ENCODE data around the gene PIWIL1.

DNA sequence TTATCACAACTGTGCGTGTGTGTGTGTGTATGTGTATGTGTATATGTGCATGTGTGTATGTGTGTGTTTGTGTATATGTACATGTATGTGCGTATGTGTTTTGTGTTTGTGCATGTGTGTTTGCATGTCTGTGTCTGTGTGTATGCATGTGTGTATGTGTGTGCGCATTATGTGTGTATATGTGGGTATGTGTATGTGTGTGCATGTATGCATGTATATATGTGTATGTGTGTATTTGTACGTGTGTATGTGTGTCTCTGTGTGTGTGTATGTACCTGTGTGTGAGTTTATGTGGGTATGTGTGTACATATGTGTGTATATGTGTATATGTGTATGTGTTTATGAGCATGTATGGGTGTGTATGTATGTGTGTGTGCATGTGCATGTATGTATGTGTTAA, 37.6 kb upstream of the PIWIL1 start:
- TF ChIP-seq, protein P1, sequence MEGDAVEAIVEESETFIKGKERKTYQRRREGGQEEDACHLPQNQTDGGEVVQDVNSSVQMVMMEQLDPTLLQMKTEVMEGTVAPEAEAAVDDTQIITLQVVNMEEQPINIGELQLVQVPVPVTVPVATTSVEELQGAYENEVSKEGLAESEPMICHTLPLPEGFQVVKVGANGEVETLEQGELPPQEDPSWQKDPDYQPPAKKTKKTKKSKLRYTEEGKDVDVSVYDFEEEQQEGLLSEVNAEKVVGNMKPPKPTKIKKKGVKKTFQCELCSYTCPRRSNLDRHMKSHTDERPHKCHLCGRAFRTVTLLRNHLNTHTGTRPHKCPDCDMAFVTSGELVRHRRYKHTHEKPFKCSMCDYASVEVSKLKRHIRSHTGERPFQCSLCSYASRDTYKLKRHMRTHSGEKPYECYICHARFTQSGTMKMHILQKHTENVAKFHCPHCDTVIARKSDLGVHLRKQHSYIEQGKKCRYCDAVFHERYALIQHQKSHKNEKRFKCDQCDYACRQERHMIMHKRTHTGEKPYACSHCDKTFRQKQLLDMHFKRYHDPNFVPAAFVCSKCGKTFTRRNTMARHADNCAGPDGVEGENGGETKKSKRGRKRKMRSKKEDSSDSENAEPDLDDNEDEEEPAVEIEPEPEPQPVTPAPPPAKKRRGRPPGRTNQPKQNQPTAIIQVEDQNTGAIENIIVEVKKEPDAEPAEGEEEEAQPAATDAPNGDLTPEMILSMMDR (IDR thresholded peaks at IDR 0.05), result no peak
- no peak for TF ChIP-seq POLR2A (IDR thresholded peaks at IDR 0.05)
